ENCODE measurements around the gene LCOR. TPM values are rescaled to one million over a fixed set of nuclear protein-coding genes. Genes with fewer than 3 reads are reported as not detected.

The LCOR gene
- total and polyA plus RNA-seq, 2 donors (not counting 1 experiment from before 2014, with no cell fraction given) = 15.0 to 15.7 TPM

- DNase-seq (ENCODE audit: low read depth in 2 of 2) = no peak
- no peak overlapping the region for H3K4me3 ChIP-seq (replicated peaks in 1 of 4; ENCODE audit: control extremely low read depth in 1 of 4, insufficient read depth in 1 of 4, low read depth in 3 of 4, low read length in 4 of 4)
- no peaks in the 10 kb centered on the region for H3K79me2 ChIP-seq (ENCODE audit: control insufficient read depth, insufficient read depth, low read length)
- no peak overlapping the region for H3K4me2 ChIP-seq (ENCODE audit: extremely low read depth, insufficient read depth, low read length)
- no peak overlapping the region for H2AFZ ChIP-seq (ENCODE audit: low read length)
- H3K4me1 ChIP-seq (ENCODE audit: control insufficient read depth, extremely low read depth, insufficient read depth, low read length) = peaks cover 6% of the 10 kb centered on the region
- H3K9ac ChIP-seq (ENCODE audit: insufficient read depth, low read length) = no peak overlapping the region
- no peak overlapping the region for H3K27ac ChIP-seq (ENCODE audit: insufficient read depth, low read length)
- no peaks in the 10 kb centered on the region for H3K9me3 ChIP-seq (ENCODE audit: control insufficient read depth, insufficient read depth, low read depth, low read length)
- H3K27me3 ChIP-seq (ENCODE audit: control insufficient read depth, insufficient read depth, low read length) = no peaks in the 10 kb centered on the region
- TF ChIP-seq EZH2 (IDR thresholded peaks at IDR 0.05; ENCODE audit: low read length, missing control alignments) (no peak), CTCF (conservative IDR thresholded peaks at IDR 0.05 in 1 of 2, IDR thresholded peaks at IDR 0.05 in 1 of 2; ENCODE audit: low read depth in 1 of 2, low read length in 2 of 2) (no peak)
- no peaks in the 10 kb centered on the region for H4K20me1 ChIP-seq (ENCODE audit: control insufficient read depth, extremely low read depth, insufficient read depth, low read length)
- H3K36me3 ChIP-seq (ENCODE audit: control insufficient read depth, insufficient read depth, low read length) = peaks cover 4% of the 10 kb centered on the region
Observed at GRCh38 chr10:96984541-96985131, 152.5 kb downstream of the LCOR start.

- no peak overlapping the region for H3K4me3 ChIP-seq (replicated peaks in 1 of 4; ENCODE audit: control extremely low read depth in 1 of 4, insufficient read depth in 1 of 4, low read depth in 3 of 4, low read length in 4 of 4)
- TF ChIP-seq EZH2 (IDR thresholded peaks at IDR 0.05; ENCODE audit: low read length, missing control alignments) = no peak
- no peak for TF ChIP-seq CTCF (conservative IDR thresholded peaks at IDR 0.05 in 1 of 2, IDR thresholded peaks at IDR 0.05 in 1 of 2; ENCODE audit: low read depth in 1 of 2, low read length in 2 of 2)
- no peaks in the 10 kb centered on the region for H3K9me3 ChIP-seq (ENCODE audit: control insufficient read depth, insufficient read depth, low read depth, low read length)
- no peak overlapping the region for H2AFZ ChIP-seq (ENCODE audit: low read length)
- H3K79me2 ChIP-seq (ENCODE audit: control insufficient read depth, insufficient read depth, low read length) = no peaks in the 10 kb centered on the region
- peaks cover 4% of the 10 kb centered on the region for H3K36me3 ChIP-seq (ENCODE audit: control insufficient read depth, insufficient read depth, low read length)
- H3K9ac ChIP-seq (ENCODE audit: insufficient read depth, low read length) = no peak overlapping the region
- H3K4me2 ChIP-seq (ENCODE audit: extremely low read depth, insufficient read depth, low read length) = no peak overlapping the region
- no peak overlapping the region for H3K27ac ChIP-seq (ENCODE audit: insufficient read depth, low read length)
- DNase-seq (ENCODE audit: low read depth in 2 of 2) = no peak
- peaks cover 12% of the 10 kb centered on the region for H3K4me1 ChIP-seq (ENCODE audit: control insufficient read depth, extremely low read depth, insufficient read depth, low read length)
- no peaks in the 10 kb centered on the region for H3K27me3 ChIP-seq (ENCODE audit: control insufficient read depth, insufficient read depth, low read length)
- no peaks in the 10 kb centered on the region for H4K20me1 ChIP-seq (ENCODE audit: control insufficient read depth, extremely low read depth, insufficient read depth, low read length)
Observed at GRCh38 chr10:96986200-96986856, 154.2 kb downstream of the LCOR start.

- Histone ChIP-seq H3K9me3 (ENCODE audit: control insufficient read depth, insufficient read depth, low read depth, low read length) (no peaks in the 10 kb centered on the region), H3K9ac (ENCODE audit: insufficient read depth, low read length) (no peak overlapping the region), H3K27me3 (ENCODE audit: control insufficient read depth, insufficient read depth, low read length) (no peaks in the 10 kb centered on the region), H3K4me3 (replicated peaks in 1 of 4; ENCODE audit: control extremely low read depth in 1 of 4, insufficient read depth in 1 of 4, low read depth in 3 of 4, low read length in 4 of 4) (no peak overlapping the region), H3K4me2 (ENCODE audit: extremely low read depth, insufficient read depth, low read length) (no peak overlapping the region), H3K4me1 (ENCODE audit: control insufficient read depth, extremely low read depth, insufficient read depth, low read length) (peaks cover 18% of the 10 kb centered on the region), H3K27ac (ENCODE audit: insufficient read depth, low read length) (no peak overlapping the region), H3K36me3 (ENCODE audit: control insufficient read depth, insufficient read depth, low read length) (no peaks in the 10 kb centered on the region), H4K20me1 (ENCODE audit: control insufficient read depth, extremely low read depth, insufficient read depth, low read length) (no peaks in the 10 kb centered on the region), H2AFZ (ENCODE audit: low read length) (no peak overlapping the region), H3K79me2 (ENCODE audit: control insufficient read depth, insufficient read depth, low read length) (no peaks in the 10 kb centered on the region)
- TF ChIP-seq CTCF (conservative IDR thresholded peaks at IDR 0.05 in 1 of 2, IDR thresholded peaks at IDR 0.05 in 1 of 2; ENCODE audit: low read depth in 1 of 2, low read length in 2 of 2) (no peak), EZH2 (IDR thresholded peaks at IDR 0.05; ENCODE audit: low read length, missing control alignments) (no peak)
- DNase-seq (ENCODE audit: low read depth in 2 of 2) = no peak
Observed at GRCh38 chr10:96987141-96987841, 155.2 kb downstream of the LCOR start.

Measured in fibroblast of lung (primary cell).